Measurements from ENCODE around the gene APBA2. TPM values are rescaled to one million over a fixed set of nuclear protein-coding genes. Genes with fewer than 3 reads are reported as not detected.

Gene APBA2
- total and polyA plus RNA-seq, 2 of the 4 experiments (the other 2 are of a cell fraction) = 21.7 to 33.0 TPM

DNA sequence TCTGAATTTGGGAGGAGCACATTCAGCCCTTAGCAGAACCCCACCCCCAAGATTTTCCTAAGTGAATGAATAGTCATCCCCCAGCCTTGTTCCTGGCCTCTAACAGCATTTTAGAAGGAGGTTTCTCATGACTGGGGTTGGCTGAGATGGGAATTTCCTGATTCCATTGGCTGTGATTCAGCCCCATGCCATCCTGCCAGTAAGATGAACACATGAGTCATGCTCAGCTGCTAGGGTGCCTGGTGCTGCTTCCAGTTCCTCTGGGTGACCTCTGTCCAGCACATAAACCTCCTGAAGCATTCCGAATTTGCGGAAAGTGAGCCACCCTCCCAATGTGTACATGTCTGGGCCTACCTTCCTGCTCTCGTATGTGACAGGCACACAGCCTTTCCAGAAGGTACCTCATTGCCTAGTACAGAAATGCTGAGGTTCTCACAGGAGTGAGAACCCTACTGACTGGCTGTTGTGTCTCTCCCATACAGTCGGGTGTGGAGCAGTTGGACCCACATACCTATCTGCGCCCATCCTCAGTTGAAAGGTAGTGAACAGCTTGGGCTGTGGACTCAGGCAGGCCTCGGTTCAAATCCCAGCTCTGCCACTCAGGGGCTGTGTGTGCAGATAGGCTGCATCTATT is 91.7 kb downstream of the APBA2 start:
- 89% methylated on average over 3 of the region's 6 CpGs; no CpG with 5 or more reads in 1 of the 2 experiments for WGBS, 2 experiments (ENCODE audit: extremely low coverage in 2 of 2, insufficient read length in 1 of 2)
- dilution Hi-C loops (cut with HindIII; ENCODE audit: low sequenced_read_pairs, unreplicated experiment) = no loop called here
- peak overlapping the region; percentile 33 for H2AFZ ChIP-seq (replicated peaks; ENCODE audit: low read length, poor library complexity)
- 0 out of 3 replicates have a peak overlapping the region, but pooled peaks have one; percentile 22 for H2BK15ac ChIP-seq (ENCODE audit: low read depth, low read length)
- H3K18ac ChIP-seq (ENCODE audit: low read depth, low read length) = peak overlapping the region; percentile 55
- H4K8ac ChIP-seq (ENCODE audit: low read depth in 2 of 2, low read length in 2 of 2) = peak overlapping the region in 1 of 2 experiments; percentile 56; a peak in 1 of 4 replicates
- no peak overlapping the region for H3K56ac ChIP-seq (ENCODE audit: extremely low read depth, insufficient read depth, low read length)
- H3K36me3 ChIP-seq (ENCODE audit: control insufficient read depth, insufficient read depth, low read length) = no peaks in the 10 kb centered on the region
- H4K20me1 ChIP-seq (ENCODE audit: insufficient read depth, low read length) = peaks cover 13% of the 10 kb centered on the region; the same call in 1 of the 2 replicates
- peaks cover 9 to 42% of the 10 kb centered on the region in 2 experiments for H3K79me1 ChIP-seq (ENCODE audit: low read depth in 1 of 2, low read length in 2 of 2)
- in situ Hi-C loops (cut with MboI; ENCODE audit: low sequenced_read_pairs) = loop anchor here (10.0 kb wide), 1 partner anchor 93 kb away; the partner anchor contains the start of gene APBA2
- DNase-seq = peak; percentile 98
- peaks cover 4% of the 10 kb centered on the region; the same call in 1 of the 2 replicates for H3K4me1 ChIP-seq (ENCODE audit: control insufficient read depth, insufficient read depth, low read length)
- 0 out of 2 replicates have a peak overlapping the region, but pooled peaks have one; percentile 31 for H3K23ac ChIP-seq (ENCODE audit: low read depth, low read length)
- H2BK120ac ChIP-seq (ENCODE audit: low read depth, low read length) = peak overlapping the region; percentile 89
- H3K27me3 ChIP-seq (ENCODE audit: control insufficient read depth, insufficient read depth, low read length) = no peaks in the 10 kb centered on the region
- ChIA-PET POLR2A (ENCODE audit: unreplicated experiment) (no interaction called here), CTCF (no interaction called here)
- H2BK5ac ChIP-seq (ENCODE audit: low read depth, low read length, poor library complexity, severe bottlenecking) = peak overlapping the region; percentile 76
- H3K4me2 ChIP-seq (ENCODE audit: low read depth, low read length) = peak overlapping the region; percentile 15; the same call in 1 of the 2 replicates
- BruUV-seq (replicated peaks) = no TSS peak
- peak overlapping the region; percentile 80 for H3K4ac ChIP-seq (ENCODE audit: low read depth, low read length)
- no peak overlapping the region for H3K4me3 ChIP-seq (ENCODE audit: insufficient read depth, low read depth, low read length)
- no peak overlapping the region; the same call in 1 of the 2 replicates for H4K91ac ChIP-seq (ENCODE audit: insufficient read depth, low read depth, low read length)
- intact Hi-C loops (cut with micrococcal nuclease) = loop anchor here (1.0 kb wide), 1 partner anchor 9 kb away; no protein-coding TSS in a partner anchor
- H4K5ac ChIP-seq (ENCODE audit: low read depth, low read length) = no peak overlapping the region
- peak; percentile 85 for TF ChIP-seq RCOR1 (IDR thresholded peaks at IDR 0.05; ENCODE audit: insufficient replicate concordance, low read length)
- TF ChIP-seq, protein P1, sequence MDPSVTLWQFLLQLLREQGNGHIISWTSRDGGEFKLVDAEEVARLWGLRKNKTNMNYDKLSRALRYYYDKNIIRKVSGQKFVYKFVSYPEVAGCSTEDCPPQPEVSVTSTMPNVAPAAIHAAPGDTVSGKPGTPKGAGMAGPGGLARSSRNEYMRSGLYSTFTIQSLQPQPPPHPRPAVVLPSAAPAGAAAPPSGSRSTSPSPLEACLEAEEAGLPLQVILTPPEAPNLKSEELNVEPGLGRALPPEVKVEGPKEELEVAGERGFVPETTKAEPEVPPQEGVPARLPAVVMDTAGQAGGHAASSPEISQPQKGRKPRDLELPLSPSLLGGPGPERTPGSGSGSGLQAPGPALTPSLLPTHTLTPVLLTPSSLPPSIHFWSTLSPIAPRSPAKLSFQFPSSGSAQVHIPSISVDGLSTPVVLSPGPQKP (IDR thresholded peaks at IDR 0.05; ENCODE audit: borderline replicate concordance, low read depth, low read length) = no peak
- TF ChIP-seq, protein P2, sequence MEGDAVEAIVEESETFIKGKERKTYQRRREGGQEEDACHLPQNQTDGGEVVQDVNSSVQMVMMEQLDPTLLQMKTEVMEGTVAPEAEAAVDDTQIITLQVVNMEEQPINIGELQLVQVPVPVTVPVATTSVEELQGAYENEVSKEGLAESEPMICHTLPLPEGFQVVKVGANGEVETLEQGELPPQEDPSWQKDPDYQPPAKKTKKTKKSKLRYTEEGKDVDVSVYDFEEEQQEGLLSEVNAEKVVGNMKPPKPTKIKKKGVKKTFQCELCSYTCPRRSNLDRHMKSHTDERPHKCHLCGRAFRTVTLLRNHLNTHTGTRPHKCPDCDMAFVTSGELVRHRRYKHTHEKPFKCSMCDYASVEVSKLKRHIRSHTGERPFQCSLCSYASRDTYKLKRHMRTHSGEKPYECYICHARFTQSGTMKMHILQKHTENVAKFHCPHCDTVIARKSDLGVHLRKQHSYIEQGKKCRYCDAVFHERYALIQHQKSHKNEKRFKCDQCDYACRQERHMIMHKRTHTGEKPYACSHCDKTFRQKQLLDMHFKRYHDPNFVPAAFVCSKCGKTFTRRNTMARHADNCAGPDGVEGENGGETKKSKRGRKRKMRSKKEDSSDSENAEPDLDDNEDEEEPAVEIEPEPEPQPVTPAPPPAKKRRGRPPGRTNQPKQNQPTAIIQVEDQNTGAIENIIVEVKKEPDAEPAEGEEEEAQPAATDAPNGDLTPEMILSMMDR (conservative IDR thresholded peaks at IDR 0.05; ENCODE audit: low read depth, low read length) = no peak
- TF ChIP-seq RFX5 (IDR thresholded peaks at IDR 0.05; ENCODE audit: low read depth, low read length) = no peak
- peak; percentile 79 for TF ChIP-seq MXI1 (IDR thresholded peaks at IDR 0.05; ENCODE audit: borderline replicate concordance, low read depth, low read length)
- TF ChIP-seq CEBPB (IDR thresholded peaks at IDR 0.05; ENCODE audit: low read depth, low read length) = peak; percentile 31; the same call in 1 of the 2 replicates
- no peak for TF ChIP-seq USF2 (IDR thresholded peaks at IDR 0.05; ENCODE audit: low read depth, low read length)
- TF ChIP-seq NFE2L2 (IDR thresholded peaks at IDR 0.05; ENCODE audit: low read depth, low read length) = peak; percentile 57; the same call in 1 of the 2 replicates
- 0 out of 2 replicates have a peak, but pooled peaks have one; percentile 6 for TF ChIP-seq MAFK (IDR thresholded peaks at IDR 0.05; ENCODE audit: low read depth, low read length)
- TF ChIP-seq FOS (IDR thresholded peaks at IDR 0.05; ENCODE audit: low read depth, low read length) = peak; percentile 98
- TF ChIP-seq MAZ (IDR thresholded peaks at IDR 0.05; ENCODE audit: borderline replicate concordance, low read depth, low read length) = no peak
- TF ChIP-seq SMC3 (IDR thresholded peaks at IDR 0.05; ENCODE audit: low read depth, low read length) = peak; percentile 15; the same call in 1 of the 2 replicates
- peak; percentile 77 for TF ChIP-seq BHLHE40 (IDR thresholded peaks at IDR 0.05; ENCODE audit: low read depth, low read length)
- ATAC-seq (ENCODE audit: low read depth) = peak; percentile 93
- H3K9me1 ChIP-seq (ENCODE audit: insufficient read depth, low read length) = peaks cover 11% of the 10 kb centered on the region
- no peaks in the 10 kb centered on the region for H3K9me3 ChIP-seq (ENCODE audit: control insufficient read depth, insufficient read depth, low read length)
- peak overlapping the region; percentile 72; the same call in 1 of the 2 replicates for H3K14ac ChIP-seq (replicated peaks; ENCODE audit: low read depth, low read length)
- peak overlapping the region; percentile 75; the same call in 1 of the 2 replicates for H3K27ac ChIP-seq (ENCODE audit: insufficient read depth, low read length)
- peak overlapping the region; percentile 85 for H2BK20ac ChIP-seq (ENCODE audit: low read depth, low read length)
- peak overlapping the region; percentile 79 for H2AK9ac ChIP-seq (replicated peaks; ENCODE audit: low read depth, low read length, poor library complexity)
- H3K9ac ChIP-seq (ENCODE audit: low read depth, low read length) = no peak overlapping the region
- H2AK5ac ChIP-seq (ENCODE audit: low read depth, low read length) = peak overlapping the region; percentile 63; the same call in 1 of the 2 replicates
